ENCODE results near the gene SPATA31E1. TPM values are rescaled to one million over a fixed set of nuclear protein-coding genes. Genes with fewer than 3 reads are reported as not detected.

The SPATA31E1 gene
- total RNA-seq, 1 donor from 2014 or later = not detected

DNA sequence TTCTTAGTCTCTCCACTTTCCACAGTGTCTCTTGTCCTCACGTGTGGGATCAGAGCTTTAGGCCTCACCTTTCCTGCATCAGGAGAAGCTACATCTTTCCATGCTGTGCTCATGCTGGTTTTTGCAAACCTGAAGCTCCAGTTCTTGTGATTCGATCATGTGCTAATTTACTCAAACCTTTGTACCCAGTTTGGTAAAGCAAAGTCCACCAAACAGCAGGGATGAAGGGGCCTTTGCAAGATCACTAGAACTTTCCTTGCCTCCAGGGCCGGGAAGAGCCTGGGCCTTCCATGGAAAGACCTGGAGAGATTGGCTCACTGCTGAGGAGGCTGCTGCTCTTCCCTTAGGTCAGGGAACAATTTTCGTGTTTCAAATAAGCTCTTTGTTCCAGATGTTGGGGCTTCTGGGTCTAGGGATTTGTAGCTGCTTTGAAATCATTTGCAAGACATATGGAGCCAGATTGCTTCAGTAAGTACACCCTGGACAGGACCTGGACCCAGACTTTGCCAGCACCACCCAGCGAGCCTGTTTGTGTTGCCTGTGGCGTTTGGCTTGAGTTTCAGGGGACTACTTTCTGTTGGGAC lies 18.7 kb upstream of the SPATA31E1 start:
- TF ChIP-seq, protein P1, sequence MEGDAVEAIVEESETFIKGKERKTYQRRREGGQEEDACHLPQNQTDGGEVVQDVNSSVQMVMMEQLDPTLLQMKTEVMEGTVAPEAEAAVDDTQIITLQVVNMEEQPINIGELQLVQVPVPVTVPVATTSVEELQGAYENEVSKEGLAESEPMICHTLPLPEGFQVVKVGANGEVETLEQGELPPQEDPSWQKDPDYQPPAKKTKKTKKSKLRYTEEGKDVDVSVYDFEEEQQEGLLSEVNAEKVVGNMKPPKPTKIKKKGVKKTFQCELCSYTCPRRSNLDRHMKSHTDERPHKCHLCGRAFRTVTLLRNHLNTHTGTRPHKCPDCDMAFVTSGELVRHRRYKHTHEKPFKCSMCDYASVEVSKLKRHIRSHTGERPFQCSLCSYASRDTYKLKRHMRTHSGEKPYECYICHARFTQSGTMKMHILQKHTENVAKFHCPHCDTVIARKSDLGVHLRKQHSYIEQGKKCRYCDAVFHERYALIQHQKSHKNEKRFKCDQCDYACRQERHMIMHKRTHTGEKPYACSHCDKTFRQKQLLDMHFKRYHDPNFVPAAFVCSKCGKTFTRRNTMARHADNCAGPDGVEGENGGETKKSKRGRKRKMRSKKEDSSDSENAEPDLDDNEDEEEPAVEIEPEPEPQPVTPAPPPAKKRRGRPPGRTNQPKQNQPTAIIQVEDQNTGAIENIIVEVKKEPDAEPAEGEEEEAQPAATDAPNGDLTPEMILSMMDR (IDR thresholded peaks at IDR 0.05) = no peak
- Mint-ChIP-seq H3K4me3 (ENCODE audit: unreplicated experiment) (no peak overlapping the region), H3K27me3 (ENCODE audit: low read depth) (no peaks in the 10 kb centered on the region), H3K36me3 (ENCODE audit: low read depth) (peaks cover 5% of the 10 kb centered on the region), H3K9me3 (ENCODE audit: low read depth) (peaks cover 18% of the 10 kb centered on the region), H3K4me1 (ENCODE audit: low read depth) (peaks cover 13% of the 10 kb centered on the region), H3K27ac (ENCODE audit: unreplicated experiment) (no peak overlapping the region)
- DNase-seq (ENCODE audit: low spot score) = no peak

DNA sequence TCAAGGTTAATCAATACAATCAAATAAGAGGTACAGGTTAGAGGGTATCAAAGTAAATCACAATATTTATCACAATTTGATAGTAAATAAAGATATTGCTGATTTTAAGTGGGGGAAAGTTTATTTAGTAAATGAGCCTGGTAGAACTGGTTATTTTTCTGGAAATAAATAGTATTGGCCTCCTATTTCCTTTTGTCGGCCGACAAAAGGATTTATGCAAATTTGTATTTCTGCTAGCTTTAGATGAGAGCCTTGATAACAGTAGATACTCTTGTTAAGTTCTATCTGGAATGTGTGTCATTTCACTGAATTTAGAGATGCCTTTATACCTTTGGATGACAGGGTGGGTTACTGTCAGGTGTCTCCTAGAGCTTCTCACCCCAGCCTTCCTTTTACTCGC lies 17.8 kb upstream of the SPATA31E1 start:
- DNase-seq (ENCODE audit: low spot score) = no peak
- peaks cover 18% of the 10 kb centered on the region for H3K9me3 Mint-ChIP-seq (ENCODE audit: low read depth)
- TF ChIP-seq, protein P1 (IDR thresholded peaks at IDR 0.05) = no peak
- H3K4me3 Mint-ChIP-seq (ENCODE audit: unreplicated experiment) = no peak overlapping the region
- H3K27me3 Mint-ChIP-seq (ENCODE audit: low read depth) = no peaks in the 10 kb centered on the region
- no peak overlapping the region for H3K27ac Mint-ChIP-seq (ENCODE audit: unreplicated experiment)
- H3K4me1 Mint-ChIP-seq (ENCODE audit: low read depth) = peaks cover 13% of the 10 kb centered on the region
- H3K36me3 Mint-ChIP-seq (ENCODE audit: low read depth) = peaks cover 5% of the 10 kb centered on the region

DNA sequence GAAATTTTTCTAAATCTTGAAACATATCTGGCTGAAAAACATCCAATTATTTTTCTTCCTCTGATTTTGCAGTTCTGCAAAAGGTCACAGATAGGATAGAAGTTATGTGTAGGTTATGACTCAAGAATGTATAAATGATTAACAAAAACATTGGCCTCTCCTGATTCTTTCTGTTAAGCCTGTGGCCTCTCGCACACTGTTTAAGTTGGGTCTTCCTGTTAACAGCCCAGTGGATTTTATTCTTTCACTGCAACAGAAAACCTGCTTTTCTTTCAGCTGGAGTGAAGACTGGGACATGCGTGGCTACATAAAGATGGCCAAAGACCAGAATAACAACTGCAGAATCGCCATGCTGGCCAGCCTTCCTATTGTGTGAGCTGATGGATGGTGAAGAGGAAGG lies 17.1 kb upstream of the SPATA31E1 start:
- Mint-ChIP-seq H3K27me3 (ENCODE audit: low read depth) (no peaks in the 10 kb centered on the region), H3K27ac (ENCODE audit: unreplicated experiment) (no peak overlapping the region), H3K9me3 (ENCODE audit: low read depth) (peaks cover 12% of the 10 kb centered on the region), H3K36me3 (ENCODE audit: low read depth) (peaks cover 5% of the 10 kb centered on the region), H3K4me3 (ENCODE audit: unreplicated experiment) (no peak overlapping the region), H3K4me1 (ENCODE audit: low read depth) (peaks cover 13% of the 10 kb centered on the region)
- TF ChIP-seq, protein P1 (IDR thresholded peaks at IDR 0.05) = no peak
- DNase-seq (ENCODE audit: low spot score) = no peak

DNA sequence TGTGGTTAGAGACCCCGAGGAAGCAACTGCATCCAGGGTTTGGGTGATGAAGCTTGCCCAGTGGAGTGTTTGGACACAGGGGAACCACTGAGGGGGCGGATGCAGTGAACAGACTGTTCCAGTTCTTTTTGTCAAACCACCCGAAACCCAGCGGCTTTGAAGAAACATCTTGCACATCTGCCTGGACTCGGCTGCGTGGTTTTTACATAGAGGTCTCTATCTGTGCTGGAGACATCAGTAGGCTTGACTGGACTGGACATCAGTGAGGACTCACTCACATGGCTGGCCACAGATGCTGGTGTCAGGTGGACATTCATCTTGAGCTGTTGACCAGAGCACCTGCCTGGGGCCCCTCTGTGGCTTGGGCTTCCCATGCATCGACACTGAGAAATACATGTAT lies 15.3 kb upstream of the SPATA31E1 start:
- TF ChIP-seq, protein P1 (IDR thresholded peaks at IDR 0.05) = no peak
- no peaks in the 10 kb centered on the region for H3K9me3 Mint-ChIP-seq (ENCODE audit: low read depth)
- H3K27me3 Mint-ChIP-seq (ENCODE audit: low read depth) = no peaks in the 10 kb centered on the region
- H3K4me1 Mint-ChIP-seq (ENCODE audit: low read depth) = peaks cover 18% of the 10 kb centered on the region
- no peak for DNase-seq (ENCODE audit: low spot score)
- H3K4me3 Mint-ChIP-seq (ENCODE audit: unreplicated experiment) = no peak overlapping the region
- no peak overlapping the region for H3K27ac Mint-ChIP-seq (ENCODE audit: unreplicated experiment)
- peaks cover 2% of the 10 kb centered on the region for H3K36me3 Mint-ChIP-seq (ENCODE audit: low read depth)

DNA sequence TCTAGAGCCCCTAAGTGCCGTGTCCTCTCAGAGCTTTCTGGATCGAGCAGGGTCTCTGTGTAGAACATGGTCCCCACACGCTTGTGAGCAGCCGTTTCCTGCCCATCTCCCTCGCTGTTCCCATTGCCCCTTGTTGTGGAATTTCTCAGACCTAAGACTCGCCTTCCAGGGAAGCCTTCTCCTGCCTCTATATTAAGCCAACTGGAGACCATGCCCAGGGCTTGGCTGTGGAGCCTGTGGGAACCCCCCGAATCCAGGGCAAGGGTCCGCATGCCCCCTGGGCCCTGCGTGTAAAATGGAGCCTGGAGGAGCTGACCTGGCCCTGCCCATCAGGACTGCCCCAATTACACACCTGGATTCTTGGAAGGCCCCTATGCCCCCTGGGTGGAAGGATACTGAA lies 14.5 kb upstream of the SPATA31E1 start:
- TF ChIP-seq, protein P1 (IDR thresholded peaks at IDR 0.05) = no peak
- H3K4me1 Mint-ChIP-seq (ENCODE audit: low read depth) = peaks cover 20% of the 10 kb centered on the region
- no peaks in the 10 kb centered on the region for H3K9me3 Mint-ChIP-seq (ENCODE audit: low read depth)
- no peak for DNase-seq (ENCODE audit: low spot score)
- H3K36me3 Mint-ChIP-seq (ENCODE audit: low read depth) = no peaks in the 10 kb centered on the region
- H3K27ac Mint-ChIP-seq (ENCODE audit: unreplicated experiment) = no peak overlapping the region
- H3K4me3 Mint-ChIP-seq (ENCODE audit: unreplicated experiment) = no peak overlapping the region
- no peaks in the 10 kb centered on the region for H3K27me3 Mint-ChIP-seq (ENCODE audit: low read depth)
